Panc1 (cell line): ENCODE measurements around the gene LZTS3.

Source experiments
- CTCF ChIP-seq: fragments of 450-650 bp; IDR thresholded peaks from 2 replicates; pipeline ENCODE4 v1.5.1; 2017; ENCODE audit warnings: mild to moderate bottlenecking
- POLR2AphosphoS5 ChIP-seq: IDR thresholded peaks from 2 replicates; pipeline ENCODE4 v1.6.1; 2012; ENCODE audit warnings: mild to moderate bottlenecking, low read depth, low read length, moderate library complexity

- TF ChIP-seq POLR2AphosphoS5, result no peak
- TF ChIP-seq CTCF, result no peak
Measured at GRCh38 chr20:3119044-3119443, 54.3 kb downstream of the LZTS3 start.
